Type B pancreatic cell (in vitro differentiated cells): ENCODE measurements around the gene IQSEC1. TPM values are rescaled to one million over a fixed set of nuclear protein-coding genes. Genes with fewer than 3 reads are reported as not detected.

Experiments
- DNase-seq: peaks from one replicate; pipeline ENCODE4 v3.0.0; 2021; ENCODE audit warnings: mixed read lengths; ENCODE audit not compliant: unreplicated experiment; ENCODE audit errors: extremely low spot score
- H3K27ac Mint-ChIP-seq: 2 replicates; pipeline ENCODE4 v1.8.0; 2021; ENCODE audit warnings: mild to moderate bottlenecking, mixed read lengths
- H3K27me3 Mint-ChIP-seq: 2 replicates; pipeline ENCODE4 v1.8.0; 2021; ENCODE audit warnings: mixed read lengths
- H3K36me3 Mint-ChIP-seq: 2 replicates; pipeline ENCODE4 v1.8.0; 2021; ENCODE audit warnings: mixed read lengths
- H3K4me1 Mint-ChIP-seq: one replicate; pipeline ENCODE4 v1.8.0; 2021; ENCODE audit warnings: mixed read lengths; ENCODE audit not compliant: unreplicated experiment
- H3K4me3 Mint-ChIP-seq: 2 replicates; pipeline ENCODE4 v1.8.0; 2021; ENCODE audit warnings: mild to moderate bottlenecking, mixed read lengths
- H3K9me3 Mint-ChIP-seq: 2 replicates; pipeline ENCODE4 v1.8.0; 2021; ENCODE audit warnings: mixed read lengths
- CTCF ChIP-seq: fragments of 200-600 bp; sonication (generic); conservative IDR thresholded peaks from 2 replicates; pipeline ENCODE4 v1.5.0; 2021; ENCODE audit warnings: antibody characterized with exemption, mild to moderate bottlenecking
- total RNA-seq: library from RNA; stranded (reverse); gene quantifications from 2 replicates; pipeline ENCODE4 v1.2.1, GENCODE V29; 2021; ENCODE audit warnings: low replicate concordance

Gene IQSEC1
- total RNA-seq, 1 donor from 2014 or later = 33.1 TPM

DNA sequence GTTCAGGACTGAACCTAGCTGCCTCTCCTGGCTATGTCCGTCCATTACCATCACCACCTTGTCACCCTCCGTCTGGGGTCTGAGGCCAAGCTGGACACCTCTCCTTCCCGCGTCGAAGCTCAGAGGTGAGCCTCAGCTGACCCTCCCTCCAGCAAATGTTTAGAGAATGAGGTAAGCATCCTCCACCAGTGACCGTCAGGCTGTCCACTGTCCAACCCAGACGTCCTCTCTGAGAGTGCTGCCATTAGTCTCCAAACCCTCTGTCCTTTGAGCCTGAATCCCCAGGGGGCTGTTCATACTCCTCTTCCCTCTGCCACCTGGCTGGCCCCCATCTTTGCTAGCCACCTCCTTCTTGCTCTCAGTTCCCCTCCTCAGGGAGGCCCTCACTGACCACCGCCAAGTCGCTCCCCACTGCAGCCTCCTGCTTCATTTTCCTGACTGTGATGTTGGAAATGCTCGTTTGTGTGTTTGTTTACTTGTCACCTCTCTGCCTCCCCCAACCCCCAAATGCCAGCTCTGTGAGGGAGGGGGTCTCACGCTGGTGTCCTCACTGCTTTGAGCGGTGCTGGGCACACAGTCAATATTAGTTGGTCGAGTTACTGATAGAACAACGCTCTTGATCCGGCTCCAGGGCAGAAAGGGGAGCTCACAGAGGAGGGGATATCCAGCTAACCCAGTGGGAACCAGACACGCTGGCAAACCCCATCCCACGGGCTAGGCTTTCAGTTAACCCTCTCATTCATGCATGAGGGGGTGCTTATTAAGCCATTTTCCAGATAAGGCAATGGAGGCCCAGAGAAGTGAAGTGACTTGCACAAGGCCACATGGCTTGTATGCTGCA lies 64.9 kb downstream of the IQSEC1 start:
- Mint-ChIP-seq H3K9me3 (no peaks in the 10 kb centered on the region), H3K27me3 (no peaks in the 10 kb centered on the region), H3K4me1 (peaks cover 28% of the 10 kb centered on the region), H3K27ac (no peak overlapping the region), H3K4me3 (no peak overlapping the region), H3K36me3 (no peaks in the 10 kb centered on the region)
- no peak for DNase-seq
- TF ChIP-seq CTCF = no peak

- Mint-ChIP-seq H3K4me1 (peaks cover 28% of the 10 kb centered on the region), H3K27ac (no peak overlapping the region), H3K9me3 (no peaks in the 10 kb centered on the region), H3K36me3 (no peaks in the 10 kb centered on the region), H3K27me3 (no peaks in the 10 kb centered on the region), H3K4me3 (no peak overlapping the region)
- DNase-seq = no peak
- no peak for TF ChIP-seq CTCF
Measured at GRCh38 chr3:13007251-13007941, 65.8 kb downstream of the IQSEC1 start.

GRCh38 chr3:13006216-13006990 lies 66.8 kb downstream of the IQSEC1 start:
- H3K27me3 Mint-ChIP-seq = no peaks in the 10 kb centered on the region
- TF ChIP-seq CTCF = no peak
- DNase-seq = no peak
- H3K9me3 Mint-ChIP-seq = no peaks in the 10 kb centered on the region
- no peaks in the 10 kb centered on the region for H3K36me3 Mint-ChIP-seq
- no peak overlapping the region for H3K4me3 Mint-ChIP-seq
- peaks cover 24% of the 10 kb centered on the region for H3K4me1 Mint-ChIP-seq
- no peak overlapping the region for H3K27ac Mint-ChIP-seq

GRCh38 chr3:13005301-13005700 lies 67.9 kb downstream of the IQSEC1 start:
- TF ChIP-seq CTCF = no peak
- no peaks in the 10 kb centered on the region for H3K27me3 Mint-ChIP-seq
- H3K4me3 Mint-ChIP-seq = no peak overlapping the region
- no peaks in the 10 kb centered on the region for H3K9me3 Mint-ChIP-seq
- DNase-seq = no peak
- no peak overlapping the region for H3K27ac Mint-ChIP-seq
- H3K4me1 Mint-ChIP-seq = peaks cover 15% of the 10 kb centered on the region
- H3K36me3 Mint-ChIP-seq = no peaks in the 10 kb centered on the region

GRCh38 chr3:13004376-13004775 lies 68.9 kb downstream of the IQSEC1 start:
- no peak for DNase-seq
- H3K9me3 Mint-ChIP-seq = no peaks in the 10 kb centered on the region
- no peak overlapping the region for H3K4me3 Mint-ChIP-seq
- peaks cover 15% of the 10 kb centered on the region for H3K4me1 Mint-ChIP-seq
- no peaks in the 10 kb centered on the region for H3K27me3 Mint-ChIP-seq
- H3K27ac Mint-ChIP-seq = no peak overlapping the region
- no peaks in the 10 kb centered on the region for H3K36me3 Mint-ChIP-seq
- TF ChIP-seq CTCF = no peak
